NT2/D1 (cell line): ENCODE results near the gene IL12B.

Experiments used
- DNase-seq: peaks from one replicate; pipeline ENCODE4 v3.0.0-alpha.2; 2011; ENCODE audit warnings: low read depth, low spot score
- H3K27me3 ChIP-seq: 2 replicates; pipeline ENCODE4 v1.6.0; 2011; ENCODE audit warnings: mild to moderate bottlenecking; ENCODE audit not compliant: insufficient read length, insufficient read depth
- H3K36me3 ChIP-seq: 2 replicates; pipeline ENCODE4 v1.6.1; 2011; ENCODE audit warnings: mild to moderate bottlenecking, low read length, mixed read lengths; ENCODE audit not compliant: insufficient read depth, insufficient read length
- H3K4me1 ChIP-seq: 2 replicates; pipeline ENCODE4 v1.5.1; 2011; ENCODE audit not compliant: insufficient read depth, insufficient read length
- H3K4me3 ChIP-seq: 2 replicates; pipeline ENCODE4 v1.5.1; 2011; ENCODE audit warnings: low read depth; ENCODE audit not compliant: insufficient read length
- H3K9ac ChIP-seq: 2 replicates; pipeline ENCODE4 v1.6.0; 2011; ENCODE audit warnings: low read depth; ENCODE audit not compliant: insufficient read length
- H3K9me3 ChIP-seq: 2 replicates; pipeline ENCODE4 v1.5.1; 2011; ENCODE audit warnings: mild to moderate bottlenecking, low read length; ENCODE audit not compliant: insufficient read depth
- SUZ12 ChIP-seq: IDR thresholded peaks from 2 replicates; pipeline ENCODE4 v1.6.1; 2011; ENCODE audit not compliant: insufficient read length, insufficient read depth; ENCODE audit errors: extremely low read depth
- YY1 ChIP-seq: IDR thresholded peaks from 2 replicates; pipeline ENCODE4 v1.6.1; 2011; ENCODE audit not compliant: insufficient read length, insufficient read depth
- ZNF274 ChIP-seq: IDR thresholded peaks from 2 replicates; pipeline ENCODE4 v1.6.1; 2011; ENCODE audit warnings: mild to moderate bottlenecking, low read depth, low read length

Gene IL12B

DNA sequence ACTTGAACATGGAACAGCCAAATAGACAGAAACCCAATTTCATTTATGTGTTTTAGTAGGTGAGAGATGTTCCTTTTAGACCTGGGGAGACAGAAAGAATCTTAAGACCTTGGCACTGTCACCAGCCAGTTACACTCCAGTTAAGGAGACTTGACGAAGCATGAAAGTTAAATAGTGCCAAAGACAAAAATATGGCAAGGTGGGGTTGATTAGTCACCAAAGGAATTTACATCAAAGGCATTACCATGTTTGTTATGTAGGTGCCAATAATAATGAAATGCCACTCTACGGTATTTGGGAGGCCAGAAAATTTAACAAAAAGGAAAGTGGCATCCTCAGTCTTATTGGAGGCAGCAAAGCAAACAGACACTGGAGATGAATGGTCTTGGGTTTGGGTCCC is 9.2 kb upstream of the IL12B start:
- no peaks in the 10 kb centered on the region for H3K27me3 ChIP-seq
- no peaks in the 10 kb centered on the region for H3K36me3 ChIP-seq
- no peak for DNase-seq
- no peak overlapping the region for H3K9ac ChIP-seq
- no peaks in the 10 kb centered on the region for H3K4me1 ChIP-seq
- H3K4me3 ChIP-seq: no peak overlapping the region
- no peak for TF ChIP-seq ZNF274
- no peak for TF ChIP-seq YY1
- TF ChIP-seq SUZ12: no peak
- 0 out of 2 replicates have a peak, but pooled peaks cover under 1% of the 10 kb centered on the region for H3K9me3 ChIP-seq

DNA sequence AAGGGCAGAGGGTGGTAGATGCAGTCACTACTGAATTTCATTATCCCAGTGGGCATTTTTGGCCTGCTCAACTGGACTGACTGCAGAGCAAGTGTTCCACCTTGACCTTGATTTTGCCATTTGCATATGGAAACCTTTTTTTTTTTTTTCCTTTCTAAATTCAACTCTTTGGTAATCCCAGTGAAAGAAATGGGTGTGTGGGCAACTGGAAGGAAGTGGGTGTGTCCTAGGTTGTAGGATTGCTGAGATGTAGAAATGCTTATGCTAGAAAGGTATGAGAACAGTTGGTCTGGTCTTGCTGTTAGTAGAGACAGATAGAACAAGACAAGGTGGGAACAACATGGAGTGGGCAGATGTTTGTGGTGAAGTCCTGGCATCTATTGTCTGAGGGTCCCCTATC is 7.8 kb upstream of the IL12B start:
- Histone ChIP-seq H3K4me1 (no peaks in the 10 kb centered on the region), H3K4me3 (no peak overlapping the region), H3K36me3 (no peaks in the 10 kb centered on the region), H3K9me3 (no peaks in the 10 kb centered on the region), H3K9ac (no peak overlapping the region), H3K27me3 (no peaks in the 10 kb centered on the region)
- no peak for DNase-seq
- no peak for TF ChIP-seq SUZ12
- no peak for TF ChIP-seq ZNF274
- TF ChIP-seq YY1: no peak

GRCh38 chr5:159337016-159337955 is 7.0 kb upstream of the IL12B start:
- Histone ChIP-seq H3K36me3 (no peaks in the 10 kb centered on the region), H3K9me3 (no peaks in the 10 kb centered on the region), H3K27me3 (no peaks in the 10 kb centered on the region), H3K4me1 (no peaks in the 10 kb centered on the region), H3K4me3 (no peak overlapping the region), H3K9ac (no peak overlapping the region)
- TF ChIP-seq YY1 (no peak), SUZ12 (no peak), ZNF274 (no peak)
- DNase-seq: no peak

- no peak overlapping the region for H3K9ac ChIP-seq
- H3K9me3 ChIP-seq: no peaks in the 10 kb centered on the region
- no peak for TF ChIP-seq ZNF274
- TF ChIP-seq SUZ12: no peak
- no peak for TF ChIP-seq YY1
- H3K36me3 ChIP-seq: no peaks in the 10 kb centered on the region
- DNase-seq: no peak
- H3K4me1 ChIP-seq: no peaks in the 10 kb centered on the region
- H3K4me3 ChIP-seq: no peak overlapping the region
- no peaks in the 10 kb centered on the region for H3K27me3 ChIP-seq
Measured at GRCh38 chr5:159336586-159336985, 6.3 kb upstream of the IL12B start.

DNA sequence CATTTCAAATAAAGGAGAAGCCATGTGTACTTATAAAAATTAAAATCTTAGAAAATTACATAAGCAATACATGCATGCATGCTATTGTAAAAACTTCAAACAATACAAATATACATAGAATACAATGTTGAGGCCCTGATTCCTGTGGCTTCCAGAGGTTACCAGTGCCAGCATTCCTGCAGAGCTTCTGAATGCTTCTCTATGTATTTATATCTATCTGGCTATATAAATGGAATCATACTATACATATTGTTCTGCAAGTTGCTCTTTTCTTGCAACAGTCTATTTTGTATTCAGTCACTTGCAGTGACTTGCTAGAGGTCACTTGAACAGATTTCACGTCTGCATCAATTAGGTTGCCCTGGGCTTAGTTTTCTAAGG is 3.2 kb upstream of the IL12B start:
- Histone ChIP-seq H3K4me1 (no peaks in the 10 kb centered on the region), H3K4me3 (no peak overlapping the region), H3K9ac (no peak overlapping the region), H3K36me3 (no peaks in the 10 kb centered on the region), H3K9me3 (no peaks in the 10 kb centered on the region), H3K27me3 (no peaks in the 10 kb centered on the region)
- TF ChIP-seq SUZ12: no peak
- no peak for TF ChIP-seq ZNF274
- no peak for TF ChIP-seq YY1
- no peak for DNase-seq

GRCh38 chr5:159332800-159333544 is 2.7 kb upstream of the IL12B start:
- Histone ChIP-seq H3K36me3 (no peaks in the 10 kb centered on the region), H3K4me1 (no peaks in the 10 kb centered on the region), H3K9ac (no peak overlapping the region), H3K4me3 (no peak overlapping the region), H3K27me3 (no peaks in the 10 kb centered on the region), H3K9me3 (no peaks in the 10 kb centered on the region)
- no peak for TF ChIP-seq SUZ12
- TF ChIP-seq ZNF274: no peak
- TF ChIP-seq YY1: no peak
- no peak for DNase-seq
